NOMO-1 (cell line): Measurements from ENCODE around the gene SNAPC3.
"Not testable (repeated sequence)": the region's sequence is repeated elsewhere in the genome, so short reads cannot be mapped to it uniquely, and the experiment has no call there.

ENCODE experiments used
- DNase-seq, 2 experiments: peaks; one replicate each; lab custom pipeline; 2025; ENCODE audit not compliant: unreplicated experiment in 2 of 2; lab: John Stamatoyannopoulos, UW

SNAPC3 gene

DNA sequence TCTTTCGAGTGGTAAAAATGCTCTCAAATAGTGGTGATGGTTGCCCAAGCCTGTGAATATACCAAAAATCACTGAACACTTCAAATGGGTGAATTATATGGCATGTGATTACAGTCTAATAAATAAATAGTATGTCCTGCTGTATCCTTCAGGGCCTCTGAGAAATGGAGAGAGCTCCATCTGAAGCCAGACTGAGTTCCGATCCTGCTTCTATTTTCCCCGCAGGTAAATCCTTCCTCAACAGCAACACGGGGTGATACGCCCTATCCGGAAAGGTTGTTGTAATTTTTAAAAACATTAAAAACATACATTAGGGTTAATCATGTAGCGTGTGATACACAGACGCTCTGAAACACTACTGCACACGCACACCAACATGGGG, 695 bp upstream of the SNAPC3 start:
- DNase-seq: no peak

DNA sequence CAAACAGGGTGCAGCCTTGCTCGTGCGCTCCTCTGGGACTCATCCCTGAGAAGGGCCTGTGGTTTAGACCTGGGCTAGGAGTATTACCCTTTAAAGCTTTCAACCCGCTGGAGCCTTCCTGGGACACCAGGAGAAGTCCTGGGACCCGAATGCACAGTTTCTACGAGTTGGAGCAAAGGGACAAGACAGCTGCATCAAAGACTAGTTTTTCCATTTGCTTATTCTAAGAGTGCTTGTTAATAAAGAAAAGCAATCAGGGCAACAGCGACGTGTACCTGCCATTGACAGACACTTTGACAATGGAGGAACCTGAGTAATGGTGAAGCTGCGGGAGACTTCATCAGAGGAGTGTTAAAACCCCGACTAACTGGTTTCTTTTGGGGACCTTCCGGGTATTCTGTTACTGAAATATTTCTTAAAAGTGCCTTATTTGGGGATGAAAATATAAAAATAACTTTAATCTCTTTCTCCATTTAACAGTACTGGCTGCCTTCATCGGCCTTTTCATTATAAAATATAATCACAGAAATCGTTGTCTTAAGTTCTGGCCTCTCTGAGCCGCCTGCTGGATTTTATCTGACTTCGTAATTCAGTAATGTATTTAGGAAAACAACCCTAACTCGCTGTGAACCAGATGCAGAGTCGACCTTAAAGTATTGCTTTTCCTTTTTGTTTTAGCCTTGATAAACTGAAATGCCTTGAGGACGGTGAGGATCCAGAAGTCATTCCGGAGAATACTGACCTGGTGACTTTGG, 732 bp downstream of the SNAPC3 start:
- DNase-seq: no peak

- no peak for DNase-seq
Observed at GRCh38 chr9:15426019-15426418, 3.3 kb downstream of the SNAPC3 start.

DNA sequence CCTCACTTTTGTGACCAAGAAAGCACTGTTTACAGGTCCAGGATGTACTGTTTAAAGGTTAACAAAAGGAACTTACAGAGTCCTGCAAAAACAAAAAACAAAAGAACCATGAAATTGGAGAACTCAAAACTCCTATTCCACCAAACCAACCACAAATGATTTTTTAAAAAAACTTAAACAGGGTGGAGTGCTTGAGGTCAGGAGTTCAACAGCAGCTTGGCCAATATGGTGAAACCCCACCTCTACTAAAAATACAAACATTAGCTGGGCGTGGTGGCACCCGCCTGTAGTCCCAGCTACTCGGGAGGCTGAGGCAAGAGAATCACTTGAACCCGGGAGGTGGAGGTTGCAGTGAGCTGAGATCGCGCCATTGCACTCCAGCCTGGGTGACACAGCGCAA, 5.0 kb downstream of the SNAPC3 start:
- DNase-seq: not testable (repeated sequence)

DNA sequence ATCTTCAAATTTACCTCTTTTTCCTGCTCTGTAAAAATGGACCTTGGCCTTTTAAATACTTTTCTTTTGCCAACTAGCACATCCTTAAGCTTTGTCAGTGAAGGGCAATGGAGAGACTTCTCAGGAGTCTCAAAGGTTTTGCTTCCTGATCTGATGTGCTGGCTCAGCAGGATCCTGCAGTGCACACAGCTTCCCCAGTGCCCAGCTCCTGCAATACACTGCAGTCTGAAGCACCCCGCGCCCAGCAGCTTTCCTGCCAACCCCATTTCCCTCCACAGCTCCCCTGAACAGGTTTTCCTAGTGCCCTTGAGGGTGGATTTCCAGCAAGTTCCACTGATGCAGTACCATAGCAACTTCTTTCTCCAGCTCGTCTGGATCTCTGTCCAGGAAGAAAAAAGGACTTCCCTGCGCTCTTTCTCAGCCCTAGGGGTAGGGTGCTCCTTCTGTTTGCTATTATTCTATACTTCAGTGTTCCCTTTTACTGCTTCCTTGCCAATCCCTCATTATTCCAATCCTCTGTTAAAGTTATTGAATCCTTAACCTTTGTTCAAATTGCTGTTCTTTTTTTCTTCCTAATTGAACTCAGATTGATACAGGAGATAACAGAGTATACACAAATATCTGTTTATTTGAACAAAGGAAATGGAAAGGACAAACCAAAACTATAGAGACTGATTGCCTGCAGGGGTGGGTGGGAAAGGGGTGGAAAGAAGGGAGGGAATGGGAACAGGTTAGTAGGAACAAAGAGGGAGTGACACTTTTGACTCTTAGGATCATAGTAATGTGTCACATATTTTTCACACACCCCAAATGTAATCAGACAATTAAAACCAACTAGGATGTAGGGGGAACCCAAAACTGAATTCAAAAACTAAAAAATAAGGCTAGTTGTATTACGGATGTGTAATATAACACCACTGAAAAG, 8.5 kb downstream of the SNAPC3 start:
- DNase-seq: no peak

GRCh38 chr9:15433191-15433590, 10.5 kb downstream of the SNAPC3 start:
- DNase-seq: peak in 1 of 2 experiments; percentile 34

DNA sequence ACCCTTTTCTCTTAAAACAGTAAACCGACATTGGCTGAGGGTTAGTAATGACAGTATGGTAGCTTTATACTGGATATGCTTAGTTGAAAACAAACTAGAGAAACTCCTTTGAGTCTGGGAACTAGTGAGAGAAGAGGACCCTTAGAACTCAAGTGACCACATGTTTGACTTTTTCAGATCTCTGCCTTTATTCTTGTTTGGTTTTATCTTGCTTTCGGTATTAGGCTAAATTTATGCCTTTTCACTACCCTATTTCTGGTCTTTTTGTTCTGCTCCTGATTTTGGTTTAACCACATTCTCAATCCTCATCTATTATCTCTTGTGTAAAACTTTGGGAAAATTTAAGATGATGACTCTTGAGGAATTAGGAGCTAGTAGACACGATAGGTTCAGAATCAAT, 11.0 kb downstream of the SNAPC3 start:
- no peak for DNase-seq

DNA sequence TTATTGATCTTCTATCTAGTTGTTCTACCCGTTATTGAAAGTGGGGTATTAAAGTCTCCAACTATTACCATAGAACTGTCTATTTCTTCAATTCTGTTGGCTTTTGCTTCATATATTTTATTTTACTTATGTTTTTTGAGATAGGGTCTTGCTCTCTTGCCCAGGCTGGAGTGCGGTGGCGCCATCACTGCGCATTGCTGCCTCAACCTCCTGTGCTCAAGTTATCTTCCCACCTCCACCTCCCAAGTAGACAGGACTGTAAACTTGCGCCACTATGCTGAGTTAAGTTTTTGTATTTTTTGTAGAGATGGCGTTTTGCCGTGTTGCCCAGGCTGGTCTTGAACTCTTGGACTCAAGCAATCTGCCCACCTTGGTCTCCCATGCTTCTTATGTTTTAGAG, 16.2 kb downstream of the SNAPC3 start:
- DNase-seq: no peak

DNA sequence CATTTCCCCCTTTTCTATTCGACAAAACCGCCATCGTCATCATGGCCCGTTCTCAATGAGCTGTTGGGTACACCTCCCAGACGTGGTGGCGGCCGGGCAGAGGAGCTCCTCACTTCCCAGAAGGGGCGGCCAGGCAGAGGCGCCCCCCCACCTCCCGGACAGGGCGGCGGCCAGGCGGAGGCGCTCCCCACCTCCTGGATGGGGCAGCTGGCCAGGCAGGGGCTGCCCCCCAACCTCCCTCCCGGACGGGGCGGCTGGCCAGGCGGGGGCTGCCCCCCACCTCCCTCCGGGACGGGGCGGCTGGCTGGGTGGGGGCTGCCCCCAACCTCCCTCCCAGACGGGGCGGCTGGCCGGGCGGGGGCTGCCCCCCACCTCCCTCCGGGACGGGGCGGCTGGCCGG, 19.2 kb downstream of the SNAPC3 start:
- DNase-seq: not testable (repeated sequence)

GRCh38 chr9:15442264-15442663, 19.6 kb downstream of the SNAPC3 start:
- not testable (repeated sequence) for DNase-seq

DNA sequence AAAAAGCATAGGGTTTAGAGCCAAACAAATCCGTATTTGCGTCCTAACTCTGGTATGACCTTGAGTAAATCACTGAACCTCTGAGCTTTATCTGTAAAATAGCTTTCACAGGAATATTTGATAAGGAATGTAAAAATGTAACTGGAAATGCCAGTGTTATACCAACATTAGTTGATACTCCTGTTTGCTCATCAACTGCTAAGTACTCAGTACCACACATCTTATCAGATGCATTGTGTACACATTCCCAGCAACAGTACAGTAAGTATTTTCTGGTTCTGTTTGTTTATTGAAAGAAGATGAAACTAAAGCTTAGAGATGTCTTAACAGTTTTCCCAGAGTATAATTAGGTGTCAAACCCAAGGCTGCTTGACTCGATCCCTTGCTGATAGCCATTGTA, 21.5 kb downstream of the SNAPC3 start:
- no peak for DNase-seq

GRCh38 chr9:15453956-15454355, 31.3 kb downstream of the SNAPC3 start:
- no peak for DNase-seq

GRCh38 chr9:15461056-15461455, 38.4 kb downstream of the SNAPC3 start:
- DNase-seq: no peak

DNA sequence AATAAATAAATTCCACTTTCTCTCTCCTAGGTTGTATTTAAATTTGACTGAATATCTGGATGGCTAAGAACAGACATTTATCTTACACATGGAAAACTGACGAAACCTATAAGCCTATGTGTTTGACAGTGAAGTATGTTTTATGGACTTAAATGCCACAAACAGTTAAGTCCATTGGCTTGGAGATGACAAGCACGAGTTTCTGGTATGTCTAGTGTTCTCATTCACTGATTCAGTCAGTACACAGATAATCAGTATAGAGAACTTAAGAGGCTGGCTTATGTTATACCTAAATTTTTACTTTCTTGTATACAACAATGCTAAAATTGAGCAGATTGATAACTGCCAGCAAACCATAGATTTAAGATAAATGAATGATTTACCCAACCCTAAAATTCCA, 38.9 kb downstream of the SNAPC3 start:
- no peak for DNase-seq

GRCh38 chr9:15468145-15468544, 45.5 kb downstream of the SNAPC3 start:
- DNase-seq: no peak

DNA sequence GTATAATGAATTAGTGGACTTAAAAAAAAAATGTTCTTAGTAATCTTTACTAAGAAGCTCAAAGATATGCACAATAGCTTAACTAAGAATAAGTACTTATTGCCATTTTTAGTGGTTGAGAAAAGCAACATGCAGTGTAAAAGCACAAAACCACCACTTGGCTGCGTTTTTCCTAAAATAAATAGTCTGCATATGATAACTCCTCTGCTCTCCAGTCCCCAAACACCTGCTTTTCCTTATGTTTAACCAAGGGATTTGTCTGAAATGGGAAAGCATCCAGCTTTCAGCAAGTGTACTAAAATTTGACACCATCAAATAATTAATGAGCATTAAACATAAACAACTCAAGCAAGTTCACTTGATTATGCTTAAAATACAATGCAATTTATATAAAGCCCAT, 46.7 kb downstream of the SNAPC3 start:
- no peak for DNase-seq

- DNase-seq: no peak
Observed at GRCh38 chr9:15469862-15470261, 47.2 kb downstream of the SNAPC3 start.

GRCh38 chr9:15475923-15476536, 53.4 kb downstream of the SNAPC3 start:
- no peak for DNase-seq

GRCh38 chr9:15480028-15480427, 57.4 kb downstream of the SNAPC3 start:
- DNase-seq: no peak

GRCh38 chr9:15482146-15482545, 59.5 kb downstream of the SNAPC3 start:
- DNase-seq: no peak

DNA sequence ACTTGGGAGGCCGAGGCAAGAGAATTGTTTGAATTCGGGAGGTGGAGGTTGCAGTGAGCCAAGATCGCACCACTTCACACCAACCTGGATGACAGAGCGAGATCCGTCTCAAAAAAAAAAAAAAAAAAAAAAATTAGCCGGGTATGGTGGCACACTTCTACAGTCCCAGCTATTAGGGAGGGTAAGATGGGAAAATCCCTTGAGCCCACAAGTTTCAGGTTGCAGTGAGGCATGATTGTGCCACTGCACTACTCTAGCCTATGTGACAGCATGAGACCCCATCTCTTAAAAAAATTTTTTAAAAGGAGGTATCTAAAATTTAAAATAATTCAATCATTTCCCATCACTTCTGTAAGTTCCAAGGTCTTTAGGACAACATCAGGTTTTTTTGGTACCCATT, 62.1 kb downstream of the SNAPC3 start:
- DNase-seq: no peak
